Fibroblast of peridontal ligament (primary cell): ENCODE data around the gene ABHD17A.
"Not testable (repeated sequence)": the region's sequence is repeated elsewhere in the genome, so short reads cannot be mapped to it uniquely, and the experiment has no call there.

Source experiments
- DNase-seq: peaks from one replicate; pipeline ENCODE4 v3.0.0-alpha.2; 2010; ENCODE audit errors: extremely low read depth

Gene ABHD17A

GRCh38 chr19:1881393-1882088, 3.8 kb downstream of the ABHD17A start:
- not testable (repeated sequence) for DNase-seq

GRCh38 chr19:1880611-1881392, 4.5 kb downstream of the ABHD17A start:
- no peak for DNase-seq

GRCh38 chr19:1879982-1880381, 5.3 kb downstream of the ABHD17A start:
- not testable (repeated sequence) for DNase-seq

GRCh38 chr19:1878583-1878982, 6.7 kb downstream of the ABHD17A start:
- DNase-seq, result not testable (repeated sequence)

- DNase-seq, result not testable (repeated sequence)
Measured at GRCh38 chr19:1877280-1877660, 8.0 kb downstream of the ABHD17A start.

- DNase-seq, result not testable (repeated sequence)
Measured at GRCh38 chr19:1876496-1877279, 8.6 kb downstream of the ABHD17A start.

- DNase-seq, result peak; percentile 73
Measured at GRCh38 chr19:1875646-1876495, 9.4 kb downstream of the ABHD17A start.

- DNase-seq, result not testable (repeated sequence)
Measured at GRCh38 chr19:1875265-1875645, 10.0 kb downstream of the ABHD17A start.

GRCh38 chr19:1874554-1875185, 10.6 kb downstream of the ABHD17A start:
- peak; percentile 33 for DNase-seq

- DNase-seq, result no peak
Measured at GRCh38 chr19:1873524-1874473, 11.5 kb downstream of the ABHD17A start.

- DNase-seq, result no peak
Measured at GRCh38 chr19:1872807-1873523, 12.3 kb downstream of the ABHD17A start.

- no peak for DNase-seq
Measured at GRCh38 chr19:1871630-1872029, 13.7 kb downstream of the ABHD17A start.

GRCh38 chr19:1871140-1871597, 14.1 kb downstream of the ABHD17A start:
- DNase-seq, result no peak

GRCh38 chr19:1868971-1869370, 16.3 kb downstream of the ABHD17A start:
- DNase-seq, result no peak

- no peak for DNase-seq
Measured at GRCh38 chr19:1867349-1867724, 18.0 kb downstream of the ABHD17A start.

- DNase-seq, result no peak
Measured at GRCh38 chr19:1866693-1867348, 18.5 kb downstream of the ABHD17A start.

GRCh38 chr19:1865172-1866010, 19.9 kb downstream of the ABHD17A start:
- DNase-seq, result no peak
